ENCODE data around the gene CRYGB.
"Not testable (repeated sequence)": the region's sequence is repeated elsewhere in the genome, so short reads cannot be mapped to it uniquely, and the experiment has no call there.

CRYGB gene

GRCh38 chr2:208112273-208112745 lies 33.6 kb downstream of the CRYGB start:
- not testable (repeated sequence) for DNase-seq

GRCh38 chr2:208103616-208104015 lies 42.3 kb downstream of the CRYGB start:
- no peak for DNase-seq

GRCh38 chr2:208101716-208102631 lies 44.0 kb downstream of the CRYGB start:
- DNase-seq: no peak

- no peak for DNase-seq
Measured at GRCh38 chr2:208099682-208100470, 46.1 kb downstream of the CRYGB start.

GRCh38 chr2:208098701-208099100 lies 47.3 kb downstream of the CRYGB start:
- DNase-seq: not testable (repeated sequence)

GRCh38 chr2:208098267-208098666 lies 47.7 kb downstream of the CRYGB start:
- DNase-seq: no peak

- no peak for DNase-seq
Measured at GRCh38 chr2:208097801-208098200, 48.2 kb downstream of the CRYGB start.

- no peak for DNase-seq
Measured at GRCh38 chr2:208097313-208097712, 48.6 kb downstream of the CRYGB start.

- no peak for DNase-seq
Measured at GRCh38 chr2:208096080-208096479, 49.9 kb downstream of the CRYGB start.

GRCh38 chr2:208093128-208093527 lies 52.8 kb downstream of the CRYGB start:
- DNase-seq: no peak
